GM21825 (cell line): ENCODE results near the gene GIPC3.
"Not testable (repeated sequence)": the region's sequence is repeated elsewhere in the genome, so short reads cannot be mapped to it uniquely, and the experiment has no call there.

Experiments used
- ATAC-seq: cut with Tn5 transposase; IDR thresholded peaks from one replicate; pipeline ENCODE4 v1.9.1; 2021; ENCODE audit warnings: mild to moderate bottlenecking, moderate library complexity; ENCODE audit not compliant: unreplicated experiment

Gene GIPC3

GRCh38 chr19:3575949-3576673 is 9.2 kb upstream of the GIPC3 start:
- no peak for ATAC-seq

- ATAC-seq = no peak
Observed at GRCh38 chr19:3576696-3577443, 8.4 kb upstream of the GIPC3 start.

- ATAC-seq = no peak
Observed at GRCh38 chr19:3577723-3578344, 7.4 kb upstream of the GIPC3 start.

- ATAC-seq = no peak
Observed at GRCh38 chr19:3578390-3578789, 6.9 kb upstream of the GIPC3 start.

- ATAC-seq = no peak
Observed at GRCh38 chr19:3580156-3580934, 4.9 kb upstream of the GIPC3 start.

GRCh38 chr19:3581792-3582191 is 3.5 kb upstream of the GIPC3 start:
- not testable (repeated sequence) for ATAC-seq

- not testable (repeated sequence) for ATAC-seq
Observed at GRCh38 chr19:3584036-3584802, 1.1 kb upstream of the GIPC3 start.

- ATAC-seq = no peak
Observed at GRCh38 chr19:3586127-3586626, 899 bp downstream of the GIPC3 start.

GRCh38 chr19:3586707-3587346 is 1.5 kb downstream of the GIPC3 start:
- no peak for ATAC-seq

- ATAC-seq = no peak
Observed at GRCh38 chr19:3589439-3589838, 4.2 kb downstream of the GIPC3 start.

- ATAC-seq = no peak
Observed at GRCh38 chr19:3589949-3590348, 4.7 kb downstream of the GIPC3 start.

GRCh38 chr19:3590991-3591659 is 5.8 kb downstream of the GIPC3 start:
- ATAC-seq = no peak

- no peak for ATAC-seq
Observed at GRCh38 chr19:3591876-3592613, 6.8 kb downstream of the GIPC3 start.

- ATAC-seq = no peak
Observed at GRCh38 chr19:3593156-3593555, 7.9 kb downstream of the GIPC3 start.

- no peak for ATAC-seq
Observed at GRCh38 chr19:3595521-3596061, 10.3 kb downstream of the GIPC3 start.

- no peak for ATAC-seq
Observed at GRCh38 chr19:3599776-3600187, 14.5 kb downstream of the GIPC3 start.

- ATAC-seq = no peak
Observed at GRCh38 chr19:3601021-3601420, 15.7 kb downstream of the GIPC3 start.

- ATAC-seq = no peak
Observed at GRCh38 chr19:3603121-3603811, 18.0 kb downstream of the GIPC3 start.
